Urinary bladder (tissue), 4 donors: ENCODE data around the gene MTUS2. TPM values are rescaled to one million over a fixed set of nuclear protein-coding genes. Genes with fewer than 3 reads are reported as not detected.

ENCODE experiments used
- DNase-seq: peaks from one replicate; pipeline ENCODE4 v3.0.0-alpha.2; 2015; ENCODE audit errors: extremely low spot score
- H3K27ac ChIP-seq: one replicate; pipeline ENCODE4 v1.5.1; 2013; ENCODE audit warnings: low read depth, mild to moderate bottlenecking, moderate library complexity
- H3K36me3 ChIP-seq: one replicate; pipeline ENCODE4 v1.6.1; 2013; ENCODE audit warnings: mild to moderate bottlenecking, moderate library complexity; ENCODE audit not compliant: insufficient read depth
- H3K4me1 ChIP-seq: one replicate; pipeline ENCODE4 v1.6.1; 2013; ENCODE audit warnings: mild to moderate bottlenecking, moderate library complexity; ENCODE audit not compliant: insufficient read depth
- H3K4me3 ChIP-seq: one replicate; pipeline ENCODE4 v1.5.1; 2013; ENCODE audit warnings: low read depth, low read length
- WGBS: extraction: QIAGEN DNeasy Blood & Tissue Kit; methylation state at CpG from one replicate; pipeline ENCODE4 v1.1.7; 2013; 5-methylcytosine and 5-hydroxymethylcytosine counted together
- polyA plus RNA-seq: library from polyadenylated mRNA; stranded (reverse); fragments of 200-250 nt; gene quantifications from one replicate; pipeline ENCODE4 v1.2.3, GENCODE V29; 2013
- total RNA-seq: library from RNA; depleted of rRNA; stranded (reverse); fragments of >200 nt; gene quantifications from one replicate; pipeline ENCODE4 v1.2.3, GENCODE V29; 2014
- donor health status: healthy with polysubstance abuse.
- donor health status: healthy.

Gene MTUS2
- total and polyA plus RNA-seq, 2 donors = 0.25 to 1.4 TPM

- no peaks in the 10 kb centered on the region for H3K36me3 ChIP-seq
- H3K4me1 ChIP-seq = no peaks in the 10 kb centered on the region
- no peak for DNase-seq
- no peak overlapping the region for H3K4me3 ChIP-seq
- H3K27ac ChIP-seq = no peak overlapping the region
Observed at GRCh38 chr13:28830580-28830979, 10.4 kb downstream of the MTUS2 start.

DNA sequence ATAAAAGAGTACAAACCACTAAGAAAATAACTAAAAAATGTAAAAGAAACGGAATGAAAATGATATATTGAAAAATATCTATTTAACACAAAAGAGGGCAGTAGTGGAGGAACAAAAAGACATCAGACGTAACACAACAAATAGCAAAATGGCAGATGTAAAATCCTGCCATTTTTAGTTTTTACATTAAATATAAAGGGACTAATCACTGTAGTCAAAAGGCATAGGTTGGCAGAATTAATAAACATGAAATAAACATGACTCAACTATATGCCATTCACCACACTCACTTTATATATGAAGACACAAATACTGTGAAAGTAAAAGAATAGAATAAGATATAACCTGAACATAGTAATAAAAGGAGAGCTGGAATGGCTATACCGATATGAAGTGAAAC is 11.0 kb downstream of the MTUS2 start:
- H3K36me3 ChIP-seq = no peaks in the 10 kb centered on the region
- no peak overlapping the region for H3K4me3 ChIP-seq
- no peak overlapping the region for H3K27ac ChIP-seq
- no peak for DNase-seq
- 78% methylated on average over 3 of the region's 3 CpGs for WGBS
- no peaks in the 10 kb centered on the region for H3K4me1 ChIP-seq

DNA sequence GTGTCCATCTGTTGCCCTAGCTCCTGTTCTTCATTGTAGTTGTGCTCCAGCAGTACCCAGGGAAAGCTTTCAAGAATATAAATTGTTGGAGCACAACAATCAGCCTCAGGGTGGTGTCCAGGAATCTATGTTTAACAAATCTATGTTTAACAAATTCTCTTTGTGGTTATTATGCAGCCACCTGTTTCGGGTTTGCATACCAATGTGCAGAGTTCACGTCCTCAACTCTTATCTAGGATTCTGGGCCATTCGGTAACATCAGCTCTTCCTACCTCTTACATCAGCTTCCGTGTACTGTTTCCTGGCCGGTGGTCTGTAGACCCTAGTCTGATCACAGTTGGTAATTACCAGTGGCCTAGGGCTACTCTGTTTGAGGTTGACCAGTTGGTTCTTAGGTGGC is 17.0 kb downstream of the MTUS2 start:
- H3K4me3 ChIP-seq = no peak overlapping the region
- 85% methylated on average over 5 of the region's 5 CpGs for WGBS
- H3K36me3 ChIP-seq = no peaks in the 10 kb centered on the region
- H3K4me1 ChIP-seq = no peaks in the 10 kb centered on the region
- no peak for DNase-seq
- H3K27ac ChIP-seq = no peak overlapping the region

GRCh38 chr13:28843639-28844038 is 23.5 kb downstream of the MTUS2 start:
- WGBS = 74% methylated on average over 4 of the region's 4 CpGs
- Histone ChIP-seq H3K4me3 (no peak overlapping the region), H3K27ac (no peak overlapping the region), H3K36me3 (no peaks in the 10 kb centered on the region), H3K4me1 (no peaks in the 10 kb centered on the region)
- DNase-seq = no peak

DNA sequence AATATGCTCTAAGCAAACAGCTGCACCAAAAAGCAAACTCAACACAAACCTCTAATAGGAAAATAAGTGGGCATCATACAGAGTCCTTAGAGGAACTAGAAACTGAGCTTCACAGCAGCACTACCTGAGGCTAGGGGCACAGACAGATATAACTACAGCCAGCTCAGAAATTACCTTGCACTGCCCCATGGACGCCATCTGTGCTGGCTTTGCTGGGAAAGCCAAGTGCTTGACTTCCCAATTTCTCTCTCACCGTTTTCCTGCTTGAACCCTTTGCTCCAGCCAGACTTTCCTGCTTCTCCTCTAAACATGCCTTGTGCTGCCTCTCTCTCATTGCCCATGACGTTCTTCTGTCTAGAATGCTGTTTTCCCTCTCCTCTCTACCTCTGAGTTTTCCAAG is 29.3 kb downstream of the MTUS2 start:
- WGBS = 84% methylated on average over 3 of the region's 3 CpGs
- DNase-seq = no peak
- Histone ChIP-seq H3K36me3 (no peaks in the 10 kb centered on the region), H3K4me1 (no peaks in the 10 kb centered on the region), H3K4me3 (no peak overlapping the region), H3K27ac (no peak overlapping the region)

DNA sequence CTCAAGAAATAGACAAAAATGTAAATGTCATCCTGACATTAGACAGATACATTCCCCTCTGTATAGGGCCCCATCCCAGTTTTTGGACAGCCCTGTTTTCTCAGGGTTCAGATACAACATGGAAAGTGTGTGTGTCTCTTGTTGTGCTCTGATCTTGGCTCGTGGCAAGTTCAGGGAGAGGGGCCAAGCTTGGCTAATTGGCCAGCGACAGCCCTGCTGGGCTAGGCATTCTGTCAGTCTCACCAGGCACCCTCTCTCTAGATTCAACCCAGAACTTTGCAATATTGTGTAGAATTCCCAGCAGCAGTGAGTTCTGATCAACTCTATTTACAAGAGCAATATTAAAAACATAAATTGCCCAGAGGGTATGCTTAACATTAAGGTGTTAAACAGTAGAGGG is 30.1 kb downstream of the MTUS2 start:
- 70% methylated on average over 2 of the region's 2 CpGs for WGBS
- DNase-seq = no peak
- no peaks in the 10 kb centered on the region for H3K36me3 ChIP-seq
- no peak overlapping the region for H3K4me3 ChIP-seq
- H3K27ac ChIP-seq = no peak overlapping the region
- H3K4me1 ChIP-seq = no peaks in the 10 kb centered on the region

DNA sequence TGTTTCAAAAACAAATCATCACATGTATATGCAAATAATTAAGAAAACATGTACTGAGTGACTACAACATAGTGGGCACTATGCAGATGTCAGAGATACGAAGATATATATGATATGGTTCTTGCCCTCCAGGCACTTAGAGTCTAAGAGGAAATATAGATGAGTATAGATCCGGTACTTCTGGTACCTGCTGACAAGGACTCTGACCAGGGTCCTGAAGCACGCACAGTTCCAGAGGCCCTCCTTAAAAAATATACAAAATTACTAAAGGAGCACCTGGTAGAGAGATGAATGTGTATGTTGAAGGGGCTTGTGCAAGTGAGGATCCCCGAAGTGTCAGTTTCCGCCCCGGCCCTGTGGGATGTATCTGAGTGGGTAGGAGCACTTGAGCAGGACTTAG is 31.3 kb downstream of the MTUS2 start:
- no peak for DNase-seq
- 80% methylated on average over 6 of the region's 6 CpGs for WGBS
- no peaks in the 10 kb centered on the region for H3K36me3 ChIP-seq
- no peak overlapping the region for H3K27ac ChIP-seq
- no peaks in the 10 kb centered on the region for H3K4me1 ChIP-seq
- H3K4me3 ChIP-seq = no peak overlapping the region

DNA sequence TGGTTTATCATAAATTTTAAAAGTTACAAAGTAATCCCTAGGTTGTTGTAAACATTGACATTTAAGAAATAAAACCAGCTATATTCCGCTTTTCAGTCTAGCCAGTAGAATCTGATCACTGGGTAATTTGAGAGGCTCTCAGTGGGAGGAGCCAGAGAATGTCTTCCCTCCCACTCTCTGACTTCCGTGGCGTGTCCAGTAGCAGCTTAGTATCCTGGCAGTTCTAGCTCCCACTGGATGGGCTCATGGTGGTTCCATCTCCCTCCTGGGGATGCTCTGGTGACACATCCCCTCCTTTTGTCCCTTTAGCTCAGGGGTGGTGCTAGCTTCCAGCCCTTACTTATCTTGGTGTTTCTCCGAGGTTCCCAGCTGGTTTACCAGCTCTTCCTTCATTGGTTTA is 34.5 kb downstream of the MTUS2 start:
- H3K4me3 ChIP-seq = no peak overlapping the region
- WGBS = 51% methylated on average over 4 of the region's 4 CpGs
- H3K27ac ChIP-seq = no peak overlapping the region
- H3K36me3 ChIP-seq = no peaks in the 10 kb centered on the region
- DNase-seq = no peak
- no peaks in the 10 kb centered on the region for H3K4me1 ChIP-seq

- no peak overlapping the region for H3K27ac ChIP-seq
- no peaks in the 10 kb centered on the region for H3K4me1 ChIP-seq
- H3K4me3 ChIP-seq = no peak overlapping the region
- 53% methylated on average over 6 of the region's 6 CpGs for WGBS
- no peaks in the 10 kb centered on the region for H3K36me3 ChIP-seq
- DNase-seq = no peak
Observed at GRCh38 chr13:28856287-28856686, 36.1 kb downstream of the MTUS2 start.

- H3K36me3 ChIP-seq = no peaks in the 10 kb centered on the region
- H3K27ac ChIP-seq = no peak overlapping the region
- 95% methylated on average over 2 of the region's 2 CpGs for WGBS
- H3K4me1 ChIP-seq = no peaks in the 10 kb centered on the region
- DNase-seq = no peak
- H3K4me3 ChIP-seq = no peak overlapping the region
Observed at GRCh38 chr13:28859069-28859468, 38.9 kb downstream of the MTUS2 start.

GRCh38 chr13:28859717-28860116 is 39.6 kb downstream of the MTUS2 start:
- no peak overlapping the region for H3K27ac ChIP-seq
- no peak for DNase-seq
- no peaks in the 10 kb centered on the region for H3K4me1 ChIP-seq
- no peaks in the 10 kb centered on the region for H3K36me3 ChIP-seq
- 78% methylated on average over 2 of the region's 2 CpGs for WGBS
- H3K4me3 ChIP-seq = no peak overlapping the region

GRCh38 chr13:28864544-28864943 is 44.4 kb downstream of the MTUS2 start:
- no peaks in the 10 kb centered on the region for H3K36me3 ChIP-seq
- DNase-seq = no peak
- no peaks in the 10 kb centered on the region for H3K4me1 ChIP-seq
- no peak overlapping the region for H3K4me3 ChIP-seq
- H3K27ac ChIP-seq = no peak overlapping the region
- 0% methylated on average over 1 of the region's 1 CpG for WGBS

GRCh38 chr13:28865149-28865744 is 45.1 kb downstream of the MTUS2 start:
- no peak for DNase-seq
- H3K4me1 ChIP-seq = no peaks in the 10 kb centered on the region
- no peaks in the 10 kb centered on the region for H3K36me3 ChIP-seq
- WGBS = 87% methylated on average over 5 of the region's 5 CpGs
- H3K27ac ChIP-seq = no peak overlapping the region
- no peak overlapping the region for H3K4me3 ChIP-seq

DNA sequence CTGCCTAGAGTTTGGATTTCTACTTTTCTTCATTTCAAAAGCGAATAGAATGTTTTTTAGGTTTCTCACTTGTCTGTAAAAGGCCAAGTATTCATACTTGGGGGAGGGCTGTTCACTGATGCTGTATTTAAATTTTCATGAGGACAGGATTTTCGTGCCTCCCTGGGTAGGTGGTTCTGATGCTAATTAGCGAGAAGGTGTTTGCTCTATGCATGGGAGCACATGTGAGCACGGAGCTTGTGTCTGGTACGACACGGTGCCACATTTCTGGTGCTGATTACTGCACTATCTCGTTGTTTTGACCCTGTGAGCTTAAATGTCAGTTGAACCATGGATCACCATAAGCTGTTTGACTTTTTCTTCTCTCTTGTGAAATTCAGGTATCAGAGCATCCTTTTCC is 45.8 kb downstream of the MTUS2 start:
- no peaks in the 10 kb centered on the region for H3K4me1 ChIP-seq
- H3K4me3 ChIP-seq = no peak overlapping the region
- no peak for DNase-seq
- WGBS = 67% methylated on average over 7 of the region's 7 CpGs
- H3K36me3 ChIP-seq = no peaks in the 10 kb centered on the region
- no peak overlapping the region for H3K27ac ChIP-seq

- no peak for DNase-seq
Observed at GRCh38 chr13:28866932-28867331, 46.8 kb downstream of the MTUS2 start.

More at GRCh38 chr13:28866932-28867331, 46.8 kb downstream of the MTUS2 start:
- 41% methylated on average over 1 of the region's 1 CpG for WGBS
- Histone ChIP-seq H3K4me1 (no peaks in the 10 kb centered on the region), H3K4me3 (no peak overlapping the region), H3K27ac (no peak overlapping the region), H3K36me3 (no peaks in the 10 kb centered on the region)
